ENCODE results near the gene CCDC171. TPM values are rescaled to one million over a fixed set of nuclear protein-coding genes. Genes with fewer than 3 reads are reported as not detected.

Gene CCDC171
- total and polyA plus RNA-seq, 2 of the 13 experiments (the other 11 are each of a cell fraction or from before 2014, with no cell fraction given) = 0.95 to 2.5 TPM

DNA sequence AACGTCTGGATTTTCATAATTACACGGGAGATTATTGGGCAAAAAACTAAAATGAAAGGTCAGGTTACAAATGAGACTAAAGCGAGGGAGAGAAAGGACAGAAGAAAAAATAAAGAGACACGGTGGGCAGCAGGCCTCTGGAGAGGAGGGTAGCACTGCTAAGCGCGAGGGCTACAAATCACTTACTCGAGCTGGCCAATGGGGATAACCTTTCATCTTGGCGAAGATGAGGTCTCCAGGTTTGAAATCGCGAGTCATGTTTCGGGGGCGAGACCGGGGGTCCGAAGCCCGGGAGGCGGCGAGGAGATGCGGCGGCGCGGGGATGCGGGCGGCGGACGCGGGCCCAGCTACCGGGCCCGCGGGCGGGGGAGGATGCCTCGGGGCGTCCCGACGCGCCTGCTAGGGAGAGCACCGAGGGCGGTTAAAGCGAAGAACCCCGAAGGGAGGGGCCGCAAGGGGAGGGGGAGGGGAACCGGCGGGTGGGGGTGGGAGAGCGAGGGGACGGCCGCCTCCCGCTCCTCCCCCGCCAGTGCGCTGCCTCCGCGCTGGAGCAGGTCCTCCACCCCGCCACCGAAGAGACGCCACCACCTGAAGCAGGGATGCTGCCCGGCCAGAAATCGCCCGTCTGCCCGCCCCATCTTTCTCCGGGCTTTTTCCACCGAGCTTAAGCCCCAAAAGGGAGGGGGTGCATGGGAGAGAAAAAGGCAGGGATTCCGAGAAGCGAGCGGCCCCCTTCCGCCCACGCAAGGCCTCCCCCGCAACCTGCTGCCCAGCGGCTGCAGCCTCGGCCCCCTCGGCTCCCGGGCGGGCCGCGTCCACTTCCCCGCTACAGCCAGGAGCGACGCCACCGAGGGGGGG is 42.7 kb upstream of the CCDC171 start (continued):
- TF ChIP-seq, protein P1, sequence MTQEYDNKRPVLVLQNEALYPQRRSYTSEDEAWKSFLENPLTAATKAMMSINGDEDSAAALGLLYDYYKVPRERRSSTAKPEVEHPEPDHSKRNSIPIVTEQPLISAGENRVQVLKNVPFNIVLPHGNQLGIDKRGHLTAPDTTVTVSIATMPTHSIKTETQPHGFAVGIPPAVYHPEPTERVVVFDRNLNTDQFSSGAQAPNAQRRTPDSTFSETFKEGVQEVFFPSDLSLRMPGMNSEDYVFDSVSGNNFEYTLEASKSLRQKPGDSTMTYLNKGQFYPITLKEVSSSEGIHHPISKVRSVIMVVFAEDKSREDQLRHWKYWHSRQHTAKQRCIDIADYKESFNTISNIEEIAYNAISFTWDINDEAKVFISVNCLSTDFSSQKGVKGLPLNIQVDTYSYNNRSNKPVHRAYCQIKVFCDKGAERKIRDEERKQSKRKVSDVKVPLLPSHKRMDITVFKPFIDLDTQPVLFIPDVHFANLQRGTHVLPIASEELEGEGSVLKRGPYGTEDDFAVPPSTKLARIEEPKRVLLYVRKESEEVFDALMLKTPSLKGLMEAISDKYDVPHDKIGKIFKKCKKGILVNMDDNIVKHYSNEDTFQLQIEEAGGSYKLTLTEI (CRISPR knock-in tag; conservative IDR thresholded peaks at IDR 0.05) = no peak
- no peak for TF ChIP-seq ZC3H13 (CRISPR knock-in tag; IDR thresholded peaks at IDR 0.05)
- TF ChIP-seq MBD4 (IDR thresholded peaks at IDR 0.05; ENCODE audit: borderline replicate concordance, low read length) = no peak
- TF ChIP-seq, protein P2, sequence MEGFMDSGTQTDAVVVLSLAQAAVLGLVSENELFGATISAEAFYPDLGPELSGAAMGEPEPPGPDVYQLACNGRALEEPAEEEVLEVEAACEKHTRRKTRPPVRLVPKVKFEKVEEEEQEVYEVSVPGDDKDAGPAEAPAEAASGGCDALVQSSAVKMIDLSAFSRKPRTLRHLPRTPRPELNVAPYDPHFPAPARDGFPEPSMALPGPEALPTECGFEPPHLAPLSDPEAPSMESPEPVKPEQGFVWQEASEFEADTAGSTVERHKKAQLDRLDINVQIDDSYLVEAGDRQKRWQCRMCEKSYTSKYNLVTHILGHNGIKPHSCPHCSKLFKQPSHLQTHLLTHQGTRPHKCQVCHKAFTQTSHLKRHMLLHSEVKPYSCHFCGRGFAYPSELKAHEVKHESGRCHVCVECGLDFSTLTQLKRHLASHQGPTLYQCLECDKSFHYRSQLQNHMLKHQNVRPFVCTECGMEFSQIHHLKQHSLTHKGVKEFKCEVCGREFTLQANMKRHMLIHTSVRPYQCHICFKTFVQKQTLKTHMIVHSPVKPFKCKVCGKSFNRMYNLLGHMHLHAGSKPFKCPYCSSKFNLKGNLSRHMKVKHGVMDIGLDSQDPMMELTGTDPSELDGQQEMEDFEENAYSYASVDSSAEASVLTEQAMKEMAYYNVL (CRISPR knock-in tag; IDR thresholded peaks at IDR 0.05; ENCODE audit: borderline replicate concordance) = no peak
- TF ChIP-seq, protein P3, sequence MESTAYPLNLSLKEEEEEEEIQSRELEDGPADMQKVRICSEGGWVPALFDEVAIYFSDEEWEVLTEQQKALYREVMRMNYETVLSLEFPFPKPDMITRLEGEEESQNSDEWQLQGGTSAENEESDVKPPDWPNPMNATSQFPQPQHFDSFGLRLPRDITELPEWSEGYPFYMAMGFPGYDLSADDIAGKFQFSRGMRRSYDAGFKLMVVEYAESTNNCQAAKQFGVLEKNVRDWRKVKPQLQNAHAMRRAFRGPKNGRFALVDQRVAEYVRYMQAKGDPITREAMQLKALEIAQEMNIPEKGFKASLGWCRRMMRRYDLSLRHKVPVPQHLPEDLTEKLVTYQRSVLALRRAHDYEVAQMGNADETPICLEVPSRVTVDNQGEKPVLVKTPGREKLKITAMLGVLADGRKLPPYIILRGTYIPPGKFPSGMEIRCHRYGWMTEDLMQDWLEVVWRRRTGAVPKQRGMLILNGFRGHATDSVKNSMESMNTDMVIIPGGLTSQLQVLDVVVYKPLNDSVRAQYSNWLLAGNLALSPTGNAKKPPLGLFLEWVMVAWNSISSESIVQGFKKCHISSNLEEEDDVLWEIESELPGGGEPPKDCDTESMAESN (CRISPR knock-in tag; conservative IDR thresholded peaks at IDR 0.05) = no peak
- TF ChIP-seq GFI1 (CRISPR knock-in tag; IDR thresholded peaks at IDR 0.05; ENCODE audit: borderline replicate concordance) = no peak
- TF ChIP-seq DDIT3 (CRISPR knock-in tag; IDR thresholded peaks at IDR 0.05) = no peak
- no peak for TF ChIP-seq NFYC (CRISPR knock-in tag; IDR thresholded peaks at IDR 0.05)
- TF ChIP-seq PHF8 (CRISPR knock-in tag; IDR thresholded peaks at IDR 0.05) = 0 out of 2 replicates have a peak, but pooled peaks have one; percentile 7
- TF ChIP-seq ZNF567 (CRISPR knock-in tag; IDR thresholded peaks at IDR 0.05; ENCODE audit: borderline replicate concordance) = no peak
- no peak for TF ChIP-seq ATAD3A (CRISPR knock-in tag; IDR thresholded peaks at IDR 0.05)
- no peak for TF ChIP-seq ZNF672 (CRISPR knock-in tag; IDR thresholded peaks at IDR 0.05)
- TF ChIP-seq MZF1 (CRISPR knock-in tag; IDR thresholded peaks at IDR 0.05; ENCODE audit: borderline replicate concordance) = no peak
- no peak for TF ChIP-seq ASH2L (IDR thresholded peaks at IDR 0.05; ENCODE audit: insufficient read length, low read depth, low read length)
- TF ChIP-seq ZNF260 (CRISPR knock-in tag; IDR thresholded peaks at IDR 0.05; ENCODE audit: borderline replicate concordance, low read depth) = no peak
- peak; percentile 89 for TF ChIP-seq HNRNPK (IDR thresholded peaks at IDR 0.05; ENCODE audit: low read depth, low read length, poor library complexity, severe bottlenecking)
- TF ChIP-seq FLYWCH1 (CRISPR knock-in tag; IDR thresholded peaks at IDR 0.05) = no peak
- TF ChIP-seq, protein P4, sequence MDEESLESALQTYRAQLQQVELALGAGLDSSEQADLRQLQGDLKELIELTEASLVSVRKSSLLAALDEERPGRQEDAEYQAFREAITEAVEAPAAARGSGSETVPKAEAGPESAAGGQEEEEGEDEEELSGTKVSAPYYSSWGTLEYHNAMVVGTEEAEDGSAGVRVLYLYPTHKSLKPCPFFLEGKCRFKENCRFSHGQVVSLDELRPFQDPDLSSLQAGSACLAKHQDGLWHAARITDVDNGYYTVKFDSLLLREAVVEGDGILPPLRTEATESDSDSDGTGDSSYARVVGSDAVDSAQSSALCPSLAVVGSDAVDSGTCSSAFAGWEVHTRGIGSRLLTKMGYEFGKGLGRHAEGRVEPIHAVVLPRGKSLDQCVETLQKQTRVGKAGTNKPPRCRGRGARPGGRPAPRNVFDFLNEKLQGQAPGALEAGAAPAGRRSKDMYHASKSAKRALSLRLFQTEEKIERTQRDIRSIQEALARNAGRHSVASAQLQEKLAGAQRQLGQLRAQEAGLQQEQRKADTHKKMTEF (CRISPR knock-in tag; IDR thresholded peaks at IDR 0.05) = no peak
- TF ChIP-seq BORCS8-MEF2B (CRISPR knock-in tag; IDR thresholded peaks at IDR 0.05) = no peak
- no peak for TF ChIP-seq ZNF30 (CRISPR knock-in tag; IDR thresholded peaks at IDR 0.05)
- no peak for TF ChIP-seq FIP1L1 (IDR thresholded peaks at IDR 0.05; ENCODE audit: borderline replicate concordance, insufficient read depth, low read depth, low read length)
- TF ChIP-seq ZBTB7A (CRISPR knock-in tag; IDR thresholded peaks at IDR 0.05) = no peak

All from HepG2 (cell line).